Tibial nerve (tissue), 4 donors: Measurements from ENCODE around the gene MTMR2.

Experiments
- EP300 ChIP-seq, 2 donors: sonication (generic); formaldehyde crosslinking; IDR thresholded peaks; one replicate each; pipeline ENCODE4 v1.6.1; 2017; ENCODE audit warnings: antibody characterized with exemption in 2 of 2, mild to moderate bottlenecking in 1 of 2
- POLR2A ChIP-seq, 2 donors: fragments of 450-650 bp; IDR thresholded peaks; one replicate each; pipeline ENCODE4 v1.6.1; 2017; ENCODE audit warnings: antibody characterized with exemption in 2 of 2, mild to moderate bottlenecking in 2 of 2, moderate library complexity in 2 of 2
- TF ChIP-seq, protein P1 (sequence below), 5 experiments: fragments of 200-600 bp in 3 of 5; fragments of 450-650 bp in 2 of 5; sonication (generic) in 3 of 5; IDR thresholded peaks; one replicate each; pipeline ENCODE4 v1.5.1; 2016 to 2019; ENCODE audit warnings: antibody characterized with exemption in 5 of 5, mild to moderate bottlenecking in 3 of 5, moderate library complexity in 2 of 5

DNA sequence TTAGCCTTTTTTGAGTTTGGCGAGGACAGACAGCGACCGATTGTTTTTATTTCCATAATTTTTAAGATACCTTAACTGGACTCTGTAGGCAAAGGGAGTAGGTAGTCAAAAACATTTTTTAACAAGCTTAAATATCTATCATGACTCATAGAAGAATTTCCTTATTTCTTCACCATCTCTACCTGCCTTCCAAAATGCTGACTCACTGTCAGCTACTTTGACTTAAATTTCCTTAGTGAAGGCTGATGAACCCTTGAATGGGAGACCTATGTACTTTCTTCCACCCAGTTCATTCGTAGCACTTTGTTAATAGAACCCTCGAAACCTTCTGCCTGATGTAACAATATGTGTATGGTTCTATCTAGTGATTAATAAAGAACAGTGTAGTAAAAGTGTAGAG is 1.1 kb upstream of the MTMR2 start:
- TF ChIP-seq POLR2A (IDR thresholded peaks at IDR 0.05) (no peak), EP300 (IDR thresholded peaks at IDR 0.05) (no peak)
- TF ChIP-seq, protein P1, sequence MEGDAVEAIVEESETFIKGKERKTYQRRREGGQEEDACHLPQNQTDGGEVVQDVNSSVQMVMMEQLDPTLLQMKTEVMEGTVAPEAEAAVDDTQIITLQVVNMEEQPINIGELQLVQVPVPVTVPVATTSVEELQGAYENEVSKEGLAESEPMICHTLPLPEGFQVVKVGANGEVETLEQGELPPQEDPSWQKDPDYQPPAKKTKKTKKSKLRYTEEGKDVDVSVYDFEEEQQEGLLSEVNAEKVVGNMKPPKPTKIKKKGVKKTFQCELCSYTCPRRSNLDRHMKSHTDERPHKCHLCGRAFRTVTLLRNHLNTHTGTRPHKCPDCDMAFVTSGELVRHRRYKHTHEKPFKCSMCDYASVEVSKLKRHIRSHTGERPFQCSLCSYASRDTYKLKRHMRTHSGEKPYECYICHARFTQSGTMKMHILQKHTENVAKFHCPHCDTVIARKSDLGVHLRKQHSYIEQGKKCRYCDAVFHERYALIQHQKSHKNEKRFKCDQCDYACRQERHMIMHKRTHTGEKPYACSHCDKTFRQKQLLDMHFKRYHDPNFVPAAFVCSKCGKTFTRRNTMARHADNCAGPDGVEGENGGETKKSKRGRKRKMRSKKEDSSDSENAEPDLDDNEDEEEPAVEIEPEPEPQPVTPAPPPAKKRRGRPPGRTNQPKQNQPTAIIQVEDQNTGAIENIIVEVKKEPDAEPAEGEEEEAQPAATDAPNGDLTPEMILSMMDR (IDR thresholded peaks at IDR 0.05) = no peak
